ENCODE results near the gene OR52A1. TPM values are rescaled to one million over a fixed set of nuclear protein-coding genes. Genes with fewer than 3 reads are reported as not detected.

Gene OR52A1
- total and polyA plus RNA-seq, 2 of the 4 experiments (the other 2 are of a cell fraction) = not detected

DNA sequence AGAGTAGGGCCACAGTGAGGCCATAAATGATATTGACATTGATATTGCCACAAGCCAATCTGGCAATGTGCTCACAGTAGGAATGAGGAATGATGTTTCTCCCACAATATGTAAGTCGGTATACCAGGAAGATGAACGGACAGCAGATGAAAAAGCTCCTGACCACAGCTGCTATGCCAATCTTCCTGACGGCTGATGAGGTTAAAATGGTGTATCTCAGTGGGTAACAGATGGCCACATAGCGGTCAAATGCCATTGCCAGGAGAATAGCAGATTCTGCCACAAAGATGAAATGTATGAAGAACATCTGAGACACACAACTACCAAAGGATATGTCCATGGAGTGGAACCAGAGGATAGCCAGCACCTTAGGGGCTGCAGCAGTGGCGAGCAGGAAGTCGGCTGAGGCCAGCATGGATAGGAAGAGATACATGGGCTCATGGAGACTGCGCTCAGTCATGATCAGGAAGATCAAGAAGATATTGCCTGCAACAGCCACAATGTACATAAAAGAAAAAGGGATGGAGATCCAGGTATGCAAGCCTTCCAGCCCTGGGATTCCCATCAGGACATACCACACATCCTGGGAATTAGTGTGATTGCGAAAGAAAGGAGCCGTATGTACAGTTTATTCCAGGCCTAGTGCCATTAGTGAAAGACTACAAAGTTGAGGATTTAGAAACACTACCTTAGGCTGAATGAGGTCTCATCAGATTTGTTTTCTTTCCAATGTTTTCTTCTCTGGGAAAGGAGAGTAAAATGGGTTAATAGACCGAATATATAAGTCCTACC lies 23.7 kb upstream of the OR52A1 start:
- no TSS peak for BruUV-seq (replicated peaks)
- Histone ChIP-seq H4K91ac (ENCODE audit: insufficient read depth, low read depth, low read length) (no peak overlapping the region), H2AK5ac (ENCODE audit: low read depth, low read length) (no peak overlapping the region), H3K27ac (ENCODE audit: insufficient read depth, low read length) (no peak overlapping the region), H2BK5ac (ENCODE audit: low read depth, low read length, poor library complexity, severe bottlenecking) (no peak overlapping the region), H3K18ac (ENCODE audit: low read depth, low read length) (no peak overlapping the region), H3K9ac (ENCODE audit: low read depth, low read length) (no peak overlapping the region), H3K4ac (ENCODE audit: low read depth, low read length) (no peak overlapping the region), H2AFZ (replicated peaks; ENCODE audit: low read length, poor library complexity) (no peak overlapping the region), H3K4me2 (ENCODE audit: low read depth, low read length) (no peak overlapping the region), H3K9me1 (ENCODE audit: insufficient read depth, low read length) (no peaks in the 10 kb centered on the region), H4K5ac (ENCODE audit: low read depth, low read length) (no peak overlapping the region), H2BK15ac (ENCODE audit: low read depth, low read length) (no peak overlapping the region), H2AK9ac (replicated peaks; ENCODE audit: low read depth, low read length, poor library complexity) (no peak overlapping the region), H4K8ac (ENCODE audit: low read depth in 2 of 2, low read length in 2 of 2) (no peak overlapping the region), H4K20me1 (ENCODE audit: insufficient read depth, low read length) (no peaks in the 10 kb centered on the region), H3K4me1 (ENCODE audit: control insufficient read depth, insufficient read depth, low read length) (no peaks in the 10 kb centered on the region), H2BK20ac (ENCODE audit: low read depth, low read length) (no peak overlapping the region), H3K36me3 (ENCODE audit: control insufficient read depth, insufficient read depth, low read length) (no peaks in the 10 kb centered on the region), H3K4me3 (ENCODE audit: insufficient read depth, low read depth, low read length) (no peak overlapping the region), H3K56ac (ENCODE audit: extremely low read depth, insufficient read depth, low read length) (no peak overlapping the region), H3K14ac (replicated peaks; ENCODE audit: low read depth, low read length) (no peak overlapping the region), H3K79me1 (ENCODE audit: low read depth in 1 of 2, low read length in 2 of 2) (no peaks in the 10 kb centered on the region), H3K27me3 (ENCODE audit: control insufficient read depth, insufficient read depth, low read length) (no peaks in the 10 kb centered on the region), H3K9me3 (ENCODE audit: control insufficient read depth, insufficient read depth, low read length) (no peaks in the 10 kb centered on the region), H2BK120ac (ENCODE audit: low read depth, low read length) (no peak overlapping the region), H3K23ac (ENCODE audit: low read depth, low read length) (no peak overlapping the region)
- in situ Hi-C loops (cut with MboI; ENCODE audit: low sequenced_read_pairs) (no loop called here), intact Hi-C loops (cut with micrococcal nuclease) (no loop called here), dilution Hi-C loops (cut with HindIII; ENCODE audit: low sequenced_read_pairs, unreplicated experiment) (no loop called here)
- DNase-seq (no peak), ATAC-seq (ENCODE audit: low read depth) (no peak)
- ChIA-PET CTCF (no interaction called here), POLR2A (ENCODE audit: unreplicated experiment) (no interaction called here)
- TF ChIP-seq CEBPB (IDR thresholded peaks at IDR 0.05; ENCODE audit: low read depth, low read length) (peak; percentile 58), MAZ (IDR thresholded peaks at IDR 0.05; ENCODE audit: borderline replicate concordance, low read depth, low read length) (no peak)
- 80% methylated on average over 1 of the region's 10 CpGs; no CpG with 5 or more reads in 1 of the 2 experiments for WGBS, 2 experiments (ENCODE audit: extremely low coverage in 2 of 2, insufficient read length in 1 of 2)
